Testis (tissue), 5 donors: ENCODE data around the gene IQCF2. TPM values are rescaled to one million over a fixed set of nuclear protein-coding genes. Genes with fewer than 3 reads are reported as not detected.

Source experiments
- DNase-seq: peaks from one replicate; pipeline ENCODE4 v3.0.0-alpha.2; 2019
- H3K27ac ChIP-seq, 2 donors: fragments of 200-600 bp; sonication (generic); one replicate each; pipeline ENCODE4 v1.5.1; 2019
- H3K27me3 ChIP-seq: fragments of 200-600 bp; sonication (generic); one replicate; pipeline ENCODE4 v1.5.1; 2019
- H3K36me3 ChIP-seq: fragments of 200-600 bp; sonication (generic); one replicate; pipeline ENCODE4 v1.5.1; 2017; ENCODE audit warnings: low read depth; ENCODE audit errors: missing control alignments
- H3K4me1 ChIP-seq: fragments of 200-600 bp; sonication (generic); one replicate; pipeline ENCODE4 v1.5.1; 2019
- H3K4me3 ChIP-seq, 2 donors: fragments of 200-600 bp; sonication (generic); one replicate each; pipeline ENCODE4 v1.5.1; 2017 to 2019
- H3K9me3 ChIP-seq: fragments of 200-600 bp; sonication (generic); one replicate; pipeline ENCODE4 v1.5.1; 2017
- CTCF ChIP-seq, 3 experiments: fragments of 450-650 bp in 2 of 3; fragments of 200-600 bp in 1 of 3; sonication (generic) in 1 of 3; IDR thresholded peaks; one replicate each; pipeline ENCODE4 v1.5.1; 2016 to 2019; ENCODE audit warnings: antibody characterized with exemption in 3 of 3, mild to moderate bottlenecking in 2 of 3, moderate library complexity in 1 of 3
- POLR2A ChIP-seq: fragments of 450-650 bp; IDR thresholded peaks from one replicate; pipeline ENCODE4 v1.6.1; 2017; ENCODE audit warnings: antibody characterized with exemption, mild to moderate bottlenecking, moderate library complexity
- WGBS, 2 donors: methylation state at CpG; one replicate each; pipeline ENCODE4 v1.1.5; 2018; 5-methylcytosine and 5-hydroxymethylcytosine counted together
- intact Hi-C: fragments of 100-400 bp; cut with DNase I; formaldehyde crosslinking; loops from one replicate; pipeline ENCODE4 v1.15.1; 2023; ENCODE audit warnings: low total_unique reads
- long read RNA-seq, 2 donors: transcript quantifications; one replicate each; lab custom pipeline, GENCODE V29; 2026
- polyA plus RNA-seq: library from polyadenylated mRNA; stranded (reverse); fragments of 350-450 nt; fragmentation: Illumina TruSeq; extraction: RNeasy Lipid Tissue Mini Kit (QIAGEN cat#74804); gene quantifications from one replicate; pipeline ENCODE4 v1.2.3, GENCODE V29; 2014; ENCODE audit warnings: low read depth, low replicate concordance; ENCODE audit not compliant: insufficient read depth
- total RNA-seq, 2 donors: library from RNA; depleted of rRNA; stranded (reverse); fragments of >200 nt; gene quantifications; one replicate each; pipeline ENCODE4 v1.2.3, GENCODE V29; 2016

IQCF2 gene
- total RNA-seq (10 to 100 TPM; 20.1 to 78.0 TPM), polyA plus RNA-seq (65.9 TPM)
- long read RNA-seq, donor 1 = 0 reads
- long read RNA-seq, donor 2 = 0 reads

- H3K36me3 ChIP-seq = no peaks in the 10 kb centered on the region
- no peaks in the 10 kb centered on the region for H3K4me1 ChIP-seq
- no peak within 1 kb of the TSS for H3K4me3 ChIP-seq
- DNase-seq = no peak
- 83 to 85% methylated on average over 7 of the region's 7 CpGs for WGBS, 2 donors
- no peaks in the 10 kb centered on the region for H3K9me3 ChIP-seq
- H3K27me3 ChIP-seq = no peaks in the 10 kb centered on the region
- H3K27ac ChIP-seq = no peak within 1 kb of the TSS
- no peak for TF ChIP-seq POLR2A
- no peak for TF ChIP-seq CTCF (IDR thresholded peaks at IDR 0.05)
- intact Hi-C loops = no loop called here
Observed at GRCh38 chr3:51860703-51861665, at the start of gene IQCF2. TSS of gene IQCF2 (plus strand) at chr3:51861615. CDS start at chr3:51861667, 52 bp downstream.

GRCh38 chr3:51813539-51813938 is 47.9 kb upstream of the IQCF2 start:
- intact Hi-C loops = no loop called here
- H3K4me1 ChIP-seq = no peaks in the 10 kb centered on the region
- TF ChIP-seq CTCF (IDR thresholded peaks at IDR 0.05) (no peak), POLR2A (no peak)
- H3K27me3 ChIP-seq = no peaks in the 10 kb centered on the region
- H3K9me3 ChIP-seq = no peaks in the 10 kb centered on the region
- WGBS, 2 donors = 56 to 74% methylated on average over 3 to 6 of the region's 6 CpGs
- no peak for DNase-seq
- H3K27ac ChIP-seq = no peak overlapping the region
- no peak overlapping the region for H3K4me3 ChIP-seq
- no peaks in the 10 kb centered on the region for H3K36me3 ChIP-seq

- TF ChIP-seq CTCF (IDR thresholded peaks at IDR 0.05) (no peak), POLR2A (no peak)
- intact Hi-C loops = no loop called here
- H3K27ac ChIP-seq = no peak overlapping the region
- DNase-seq = no peak
- H3K36me3 ChIP-seq = no peaks in the 10 kb centered on the region
- no peaks in the 10 kb centered on the region for H3K9me3 ChIP-seq
- no peaks in the 10 kb centered on the region for H3K4me1 ChIP-seq
- 95 to 96% methylated on average over 3 of the region's 3 CpGs for WGBS, 2 donors
- no peaks in the 10 kb centered on the region for H3K27me3 ChIP-seq
- no peak overlapping the region for H3K4me3 ChIP-seq
Observed at GRCh38 chr3:51814034-51814433, 47.4 kb upstream of the IQCF2 start.

- no peak for DNase-seq
- H3K4me3 ChIP-seq = no peak overlapping the region
- no peaks in the 10 kb centered on the region for H3K36me3 ChIP-seq
- TF ChIP-seq POLR2A = no peak
- no peak for TF ChIP-seq CTCF (IDR thresholded peaks at IDR 0.05)
- no peaks in the 10 kb centered on the region for H3K4me1 ChIP-seq
- no peaks in the 10 kb centered on the region for H3K9me3 ChIP-seq
- WGBS, 2 donors = 65 to 77% methylated on average over 2 to 4 of the region's 4 CpGs
- H3K27ac ChIP-seq = no peak overlapping the region
- intact Hi-C loops = no loop called here
- H3K27me3 ChIP-seq = no peaks in the 10 kb centered on the region
Observed at GRCh38 chr3:51815614-51816013, 45.8 kb upstream of the IQCF2 start.
